Thyroid gland (tissue), 4 donors: Measurements from ENCODE around the gene FZD2. TPM values are rescaled to one million over a fixed set of nuclear protein-coding genes. Genes with fewer than 3 reads are reported as not detected.
A peak's percentile ranks its signal among the peaks of the same experiment; 100 is the strongest.

ENCODE experiments used
- DNase-seq, 2 donors: peaks; one replicate each; pipeline ENCODE4 v3.0.0-alpha.2; 2019
- H3K27ac ChIP-seq, 3 donors: fragments of 200-600 bp; sonication (generic); 1 replicate in 2 of 3; 2 replicates in 1 of 3; pipeline ENCODE4 v1.5.1; 2016 to 2019; ENCODE audit warnings: mild to moderate bottlenecking in 1 of 3, moderate library complexity in 1 of 3
- H3K27me3 ChIP-seq: fragments of 200-600 bp; sonication (generic); one replicate; pipeline ENCODE4 v1.5.1; 2019
- H3K36me3 ChIP-seq, 2 donors: fragments of 200-600 bp; sonication (generic); one replicate each; pipeline ENCODE4 v1.5.1; 2016 to 2019
- H3K4me1 ChIP-seq, 2 donors: fragments of 200-600 bp; sonication (generic); one replicate each; pipeline ENCODE4 v1.5.1; 2017 to 2019
- H3K4me3 ChIP-seq, 3 donors: fragments of 200-600 bp; sonication (generic); replicated peaks in 1 of 3; 1 replicate in 2 of 3; 2 replicates in 1 of 3; pipeline ENCODE4 v1.5.1; 2016; ENCODE audit warnings: mild to moderate bottlenecking in 1 of 3
- H3K9me3 ChIP-seq: fragments of 200-600 bp; sonication (generic); one replicate; pipeline ENCODE4 v1.5.1; 2017
- CTCF ChIP-seq, 6 experiments: fragments of 200-600 bp in 3 of 6; fragments of 450-650 bp in 3 of 6; sonication (generic) in 3 of 6; IDR thresholded peaks; one replicate each; pipeline ENCODE4 v1.5.1; 2016 to 2019; ENCODE audit warnings: antibody characterized with exemption in 6 of 6, mild to moderate bottlenecking in 2 of 6, inconsistent platforms in 1 of 6, moderate library complexity in 1 of 6
- POLR2A ChIP-seq, 2 donors: fragments of 450-650 bp; IDR thresholded peaks; one replicate each; pipeline ENCODE4 v1.6.1; 2017; ENCODE audit warnings: antibody characterized with exemption in 2 of 2, mild to moderate bottlenecking in 2 of 2, moderate library complexity in 1 of 2
- WGBS, 2 donors: methylation state at CpG; one replicate each; pipeline ENCODE4 v1.1.5; 2017; 5-methylcytosine and 5-hydroxymethylcytosine counted together
- intact Hi-C: fragments of 100-400 bp; cut with DNase I; formaldehyde crosslinking; loops from one replicate; pipeline ENCODE4 v1.15.1; 2023
- total RNA-seq, 4 donors: library from RNA; depleted of rRNA; stranded (reverse); fragments of >200 nt; gene quantifications; one replicate each; pipeline ENCODE4 v1.2.3, GENCODE V29; 2016

The FZD2 gene
- total RNA-seq, 4 donors from 2014 or later, result 1.8 to 7.1 (median 4.5) TPM

GRCh38 chr17:44595216-44595775 is 38.0 kb downstream of the FZD2 start:
- no peak for DNase-seq
- Histone ChIP-seq H3K27ac (no peak overlapping the region), H3K4me3 (no peak overlapping the region), H3K27me3 (no peaks in the 10 kb centered on the region), H3K36me3 (no peaks in the 10 kb centered on the region), H3K9me3 (no peaks in the 10 kb centered on the region), H3K4me1 (no peaks in the 10 kb centered on the region)
- TF ChIP-seq POLR2A (IDR thresholded peaks at IDR 0.05), result no peak
- no peak for TF ChIP-seq CTCF (IDR thresholded peaks at IDR 0.05)
- intact Hi-C loops, result no loop called here
- WGBS, 2 donors, result 63 to 76% methylated on average over 9 to 10 of the region's 10 CpGs

DNA sequence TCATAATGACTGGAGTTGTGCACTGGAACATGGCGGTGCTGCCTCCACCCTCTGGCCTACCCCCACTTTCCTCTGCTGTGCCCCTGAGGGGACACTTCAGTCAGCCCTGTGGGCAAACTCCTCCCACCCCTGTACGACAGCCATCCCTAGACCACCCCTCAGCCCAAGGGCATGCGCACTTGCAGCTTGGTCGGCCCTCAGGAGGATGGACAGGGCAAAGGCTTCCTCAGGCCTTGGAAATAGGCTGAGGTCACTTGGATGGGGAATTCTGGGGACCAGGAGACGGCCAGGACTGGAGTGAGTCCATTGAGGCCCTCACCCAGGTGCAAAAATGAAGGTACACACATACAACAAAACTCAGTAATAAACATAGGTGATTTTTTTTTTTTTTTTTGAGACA is 41.0 kb downstream of the FZD2 start:
- intact Hi-C loops, result no loop called here
- Histone ChIP-seq H3K27me3 (no peaks in the 10 kb centered on the region), H3K27ac (no peak overlapping the region), H3K36me3 (no peaks in the 10 kb centered on the region), H3K4me1 (no peaks in the 10 kb centered on the region), H3K4me3 (no peak overlapping the region), H3K9me3 (no peaks in the 10 kb centered on the region)
- no peak for TF ChIP-seq POLR2A (IDR thresholded peaks at IDR 0.05)
- no peak for TF ChIP-seq CTCF (IDR thresholded peaks at IDR 0.05)
- DNase-seq, result no peak
- WGBS, 2 donors, result 95% methylated on average over 5 of the region's 5 CpGs

DNA sequence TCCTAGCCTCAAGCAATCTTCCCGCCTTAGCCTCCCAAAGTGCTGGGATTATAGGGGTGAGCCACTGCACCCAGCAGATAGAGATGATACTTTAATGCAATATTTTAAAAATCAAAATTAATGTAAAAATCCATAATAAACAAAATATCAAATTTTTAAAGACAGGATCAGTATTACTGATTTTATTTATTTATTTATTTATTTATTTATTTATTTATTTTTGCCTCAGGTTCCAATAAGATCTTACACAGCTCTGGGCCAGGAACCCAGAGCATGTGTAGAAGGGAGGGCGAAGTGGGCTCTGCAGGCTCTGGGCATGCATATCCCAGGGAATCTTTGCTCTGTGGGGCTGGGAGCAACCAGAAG is 41.6 kb downstream of the FZD2 start:
- intact Hi-C loops, result no loop called here
- no peak for DNase-seq
- no peaks in the 10 kb centered on the region for H3K4me1 ChIP-seq
- no peaks in the 10 kb centered on the region for H3K9me3 ChIP-seq
- WGBS, 2 donors, result 94 to 96% methylated on average over 2 of the region's 2 CpGs
- H3K27me3 ChIP-seq, result no peaks in the 10 kb centered on the region
- no peak overlapping the region for H3K27ac ChIP-seq
- no peaks in the 10 kb centered on the region for H3K36me3 ChIP-seq
- TF ChIP-seq POLR2A (IDR thresholded peaks at IDR 0.05), result no peak
- TF ChIP-seq CTCF (IDR thresholded peaks at IDR 0.05), result no peak
- H3K4me3 ChIP-seq, result no peak overlapping the region

DNA sequence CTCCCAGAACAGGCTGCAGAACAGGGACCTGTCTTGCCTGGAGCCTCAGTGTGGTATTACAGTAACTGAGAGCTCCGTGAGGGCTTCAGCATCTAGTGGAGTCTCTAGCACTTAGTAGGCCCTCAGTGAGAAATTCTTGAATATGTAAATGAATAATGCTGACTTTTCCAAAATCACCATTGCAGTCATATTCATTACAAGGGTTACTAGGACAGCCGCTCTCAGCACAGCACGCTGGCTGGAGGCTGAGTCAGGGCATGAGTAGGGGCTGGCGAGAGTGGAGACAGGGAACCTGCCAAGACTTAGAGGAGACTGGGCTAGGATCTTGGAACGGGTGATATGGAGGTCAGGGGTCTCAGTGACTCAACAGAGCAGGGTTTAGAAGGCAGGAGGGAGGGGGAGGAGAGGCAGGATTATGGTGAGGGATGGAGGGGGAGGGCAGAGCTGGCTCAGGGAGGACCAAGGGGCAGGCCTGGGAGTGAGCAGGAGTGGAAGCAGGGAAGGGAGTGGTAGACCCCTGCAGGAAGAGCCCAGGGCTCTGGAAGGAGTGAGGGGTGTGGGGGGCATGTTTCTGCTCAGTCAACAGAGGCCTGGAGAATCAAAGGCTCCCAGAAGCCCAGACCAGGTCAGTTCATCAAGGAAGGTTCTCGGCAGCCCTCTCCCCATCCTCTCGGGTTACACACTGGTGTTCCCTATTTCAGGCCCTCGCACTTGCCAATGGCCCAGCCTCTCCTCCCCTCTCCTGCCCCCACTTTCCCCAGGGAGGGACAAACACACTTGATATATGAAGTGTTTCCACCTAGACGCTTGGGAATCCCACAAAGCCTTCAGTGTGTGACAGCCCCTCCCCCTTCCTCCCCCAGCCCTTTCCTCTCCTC is 42.3 kb downstream of the FZD2 start:
- intact Hi-C loops, result no loop called here
- Histone ChIP-seq H3K4me3 (no peak overlapping the region), H3K4me1 (no peaks in the 10 kb centered on the region), H3K27me3 (no peaks in the 10 kb centered on the region), H3K27ac (no peak overlapping the region), H3K36me3 (no peaks in the 10 kb centered on the region), H3K9me3 (no peaks in the 10 kb centered on the region)
- TF ChIP-seq POLR2A (IDR thresholded peaks at IDR 0.05) (no peak), CTCF (IDR thresholded peaks at IDR 0.05) (no peak)
- DNase-seq, result peak; percentile 5 to 24
- WGBS, 2 donors, result 57 to 63% methylated on average over 9 of the region's 9 CpGs

- intact Hi-C loops, result no loop called here
- H3K4me3 ChIP-seq, result no peak overlapping the region
- TF ChIP-seq CTCF (IDR thresholded peaks at IDR 0.05) (no peak), POLR2A (IDR thresholded peaks at IDR 0.05) (no peak)
- no peaks in the 10 kb centered on the region for H3K27me3 ChIP-seq
- H3K4me1 ChIP-seq, result no peaks in the 10 kb centered on the region
- no peaks in the 10 kb centered on the region for H3K9me3 ChIP-seq
- H3K36me3 ChIP-seq, result no peaks in the 10 kb centered on the region
- 67 to 79% methylated on average over 13 to 14 of the region's 15 CpGs for WGBS, 2 donors
- no peak for DNase-seq
- H3K27ac ChIP-seq, result no peak overlapping the region
Observed at GRCh38 chr17:44601539-44601938, 44.3 kb downstream of the FZD2 start.
